Measurements from ENCODE around the gene MMP14. TPM values are rescaled to one million over a fixed set of nuclear protein-coding genes. Genes with fewer than 3 reads are reported as not detected.

Gene MMP14
- total RNA-seq, 1 experiment from 2014 or later, result 17.8 TPM

- POLR2A ChIA-PET, result no interaction called here
- no peak overlapping the region for H3K4me2 ChIP-seq (ENCODE audit: low read length)
- no peak overlapping the region for H2AFZ ChIP-seq (ENCODE audit: low read depth, low read length, poor library complexity, severe bottlenecking)
- no peaks in the 10 kb centered on the region for H3K9me3 ChIP-seq (ENCODE audit: control insufficient read depth in 1 of 2, insufficient read depth in 1 of 2, low read depth in 1 of 2, low read length in 2 of 2)
- no peak overlapping the region for H3K4me3 ChIP-seq (replicated peaks in 1 of 2; ENCODE audit: low read depth in 1 of 2, low read length in 2 of 2)
- BruUV-seq (replicated peaks), result no TSS peak
- H3K27me3 ChIP-seq (ENCODE audit: insufficient read depth, low read length), result no peaks in the 10 kb centered on the region
- H3K36me3 ChIP-seq (ENCODE audit: control insufficient read depth in 1 of 2, insufficient read depth in 2 of 2, low read length in 2 of 2), result no peaks in the 10 kb centered on the region
- no peak for DNase-seq (ENCODE audit: low read depth, low spot score)
- no peaks in the 10 kb centered on the region for H3K79me2 ChIP-seq (ENCODE audit: insufficient read depth, low read length)
- RAD21 ChIA-PET (ENCODE audit: low non-redundant PET in 1 of 2, low total read pairs in 2 of 2, uncharacterized antibody in 2 of 2, unreplicated experiment in 2 of 2), result no interaction called here
- intact Hi-C loops (cut with micrococcal nuclease), result no loop called here
- H3K4me1 ChIP-seq (ENCODE audit: control insufficient read depth in 1 of 2, insufficient read depth in 2 of 2, low read length in 2 of 2), result no peaks in the 10 kb centered on the region
- H3K9ac ChIP-seq (ENCODE audit: low read length), result no peak overlapping the region
- no peak overlapping the region for H3K27ac ChIP-seq (ENCODE audit: low read depth, low read length)
- TF ChIP-seq REST (IDR thresholded peaks at IDR 0.05; ENCODE audit: low read depth) (no peak), CEBPB (IDR thresholded peaks at IDR 0.05; ENCODE audit: low read depth) (no peak), YY1 (IDR thresholded peaks at IDR 0.05; ENCODE audit: extremely low read depth, insufficient replicate concordance, low read depth, low read length) (no peak), JUND (IDR thresholded peaks at IDR 0.05) (no peak), ZFX (IDR thresholded peaks at IDR 0.05) (no peak), CBX3 (IDR thresholded peaks at IDR 0.05; ENCODE audit: low read depth) (no peak)
- TF ChIP-seq, protein P1, sequence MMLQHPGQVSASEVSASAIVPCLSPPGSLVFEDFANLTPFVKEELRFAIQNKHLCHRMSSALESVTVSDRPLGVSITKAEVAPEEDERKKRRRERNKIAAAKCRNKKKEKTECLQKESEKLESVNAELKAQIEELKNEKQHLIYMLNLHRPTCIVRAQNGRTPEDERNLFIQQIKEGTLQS (IDR thresholded peaks at IDR 0.05), result no peak
- CTCF ChIA-PET, result no interaction called here
- no peak for ATAC-seq
- H3K9me2 ChIP-seq (ENCODE audit: insufficient read depth), result no peaks in the 10 kb centered on the region
- no peaks in the 10 kb centered on the region for H4K20me1 ChIP-seq (ENCODE audit: insufficient read depth)
These were observed 8.7 kb downstream of the MMP14 start for GRCh38 chr14:22845103-22845394.
